HG03432 (cell line): ENCODE results near the gene TAOK2.
"Not testable (repeated sequence)": the region's sequence is repeated elsewhere in the genome, so short reads cannot be mapped to it uniquely, and the experiment has no call there.

ENCODE experiments used
- ATAC-seq: cut with Tn5 transposase; IDR thresholded peaks from one replicate; pipeline ENCODE4 v1.9.1; 2021; ENCODE audit warnings: mild to moderate bottlenecking, moderate library complexity; ENCODE audit not compliant: unreplicated experiment

TAOK2 gene

DNA sequence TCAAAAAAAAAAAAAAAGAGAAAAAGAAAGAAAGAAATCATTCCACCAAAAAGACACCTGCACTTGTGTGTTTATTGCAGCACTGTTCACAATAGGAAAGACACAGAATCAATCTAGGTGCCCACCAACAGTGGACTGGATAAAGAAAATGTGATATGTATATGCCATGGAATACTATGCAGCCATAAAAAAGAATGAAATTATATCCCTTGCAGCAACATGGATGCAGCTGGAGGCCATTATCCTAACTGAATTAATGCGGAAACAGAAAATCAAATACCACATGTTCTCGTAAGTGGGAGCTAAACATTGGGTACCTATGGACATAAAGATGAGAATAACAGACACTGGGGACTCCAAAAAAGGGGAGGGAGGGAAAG lies 43.6 kb downstream of the TAOK2 start:
- ATAC-seq = no peak

DNA sequence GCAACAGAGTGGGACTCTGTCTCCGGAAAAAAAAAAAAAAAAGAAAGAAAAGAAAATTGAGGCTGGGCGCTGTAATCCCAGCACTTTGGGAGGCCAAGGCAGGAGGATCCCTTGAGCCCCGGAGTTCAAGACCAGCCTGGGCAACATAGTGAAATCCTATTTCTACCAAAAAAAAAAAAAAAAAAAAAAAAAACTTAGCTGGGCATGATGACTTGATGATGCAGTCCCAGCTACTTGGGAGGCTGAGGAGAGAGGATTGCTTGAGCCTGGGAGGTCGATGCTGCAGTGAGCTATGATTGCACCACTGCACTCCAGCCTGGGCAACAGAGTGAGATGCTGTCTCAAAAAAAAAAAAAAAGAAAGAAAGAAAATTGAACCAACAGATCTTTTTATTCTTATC lies 44.3 kb downstream of the TAOK2 start:
- not testable (repeated sequence) for ATAC-seq

DNA sequence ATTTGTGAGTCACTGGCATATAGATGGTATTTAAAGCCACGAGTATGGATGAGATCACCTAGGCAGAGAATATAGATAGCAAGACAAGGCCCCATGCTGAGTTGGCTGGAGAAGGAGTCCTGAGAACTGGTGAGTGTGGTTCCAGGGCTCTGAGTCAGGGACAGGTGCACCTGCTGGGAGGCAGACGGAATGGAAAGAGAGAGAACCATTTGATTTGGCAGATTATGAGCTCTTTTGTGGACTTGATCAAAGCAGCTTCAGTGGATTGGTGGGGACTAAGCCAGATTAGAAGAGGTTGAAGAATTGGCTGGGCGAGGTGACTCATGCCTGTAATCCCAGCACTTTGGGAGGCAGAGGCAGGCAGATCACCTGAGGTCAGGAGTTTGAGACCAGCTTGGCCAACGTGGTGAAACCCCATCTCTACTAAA lies 45.1 kb downstream of the TAOK2 start:
- ATAC-seq = no peak

DNA sequence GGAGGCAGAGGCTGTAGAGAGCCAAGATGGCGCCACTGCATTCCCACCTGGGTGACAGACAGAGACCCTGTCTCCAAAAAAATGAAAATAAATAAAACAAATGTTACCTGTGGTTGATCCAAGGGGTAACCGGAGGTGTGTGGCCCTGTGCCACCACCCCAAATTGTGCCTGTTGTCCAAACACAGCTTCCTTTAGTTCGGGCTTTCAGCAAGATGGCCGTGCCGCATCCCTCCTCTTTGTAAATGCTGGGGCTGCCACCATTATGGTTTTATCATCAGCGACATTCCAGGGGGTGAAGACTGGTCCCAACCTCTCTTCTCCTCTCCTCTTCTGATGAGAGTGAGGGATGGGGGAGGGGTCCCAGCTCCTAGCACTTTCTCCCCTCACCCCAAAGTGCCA lies 49.2 kb downstream of the TAOK2 start, which contains the start of gene C16orf92:
Gene C16orf92 (plus strand): TSS at position 312 of the 400 bp plus-strand sequence. CDS start 143 bp downstream, outside the sequence.
- ATAC-seq = no peak

DNA sequence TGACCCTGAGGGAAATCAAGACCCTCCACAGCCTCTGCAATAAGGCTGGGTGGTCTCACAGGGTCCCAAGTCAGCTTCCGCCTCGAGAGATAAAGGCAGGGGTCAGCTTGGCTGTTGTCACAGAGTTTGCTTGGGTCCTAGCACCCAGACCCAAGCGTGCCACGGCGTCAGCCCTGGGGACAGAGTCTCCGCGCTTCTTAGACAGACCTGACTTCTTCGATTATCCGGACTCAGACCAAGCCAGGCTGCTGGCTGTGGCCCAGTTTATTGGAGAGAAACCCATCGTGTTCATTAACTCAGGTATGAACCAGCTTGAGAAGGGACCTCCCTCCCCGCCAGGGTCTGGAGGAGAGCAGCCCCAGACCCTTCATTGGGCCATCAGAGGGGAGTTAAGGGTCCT lies 49.9 kb downstream of the TAOK2 start:
- ATAC-seq = no peak

DNA sequence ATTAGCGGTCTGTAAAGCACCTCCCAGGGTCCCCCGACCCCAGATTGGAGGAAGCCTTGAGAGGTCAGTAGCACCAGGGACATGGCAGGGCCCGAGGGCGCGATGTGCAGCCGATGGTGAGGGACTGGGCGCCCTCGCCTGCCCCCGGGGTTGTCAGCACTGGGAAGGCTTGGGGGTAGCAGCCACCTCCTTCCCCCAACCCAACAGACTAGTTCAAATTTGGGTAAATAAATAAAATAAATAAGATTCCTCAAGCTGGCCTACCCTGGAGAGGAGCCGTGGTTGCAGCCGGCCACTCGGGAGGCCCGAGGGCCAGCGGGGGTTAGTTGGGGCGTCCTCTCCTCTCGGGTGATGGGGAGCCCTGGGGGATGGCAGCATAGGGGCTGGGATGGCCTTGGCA lies 50.8 kb downstream of the TAOK2 start:
- no peak for ATAC-seq

DNA sequence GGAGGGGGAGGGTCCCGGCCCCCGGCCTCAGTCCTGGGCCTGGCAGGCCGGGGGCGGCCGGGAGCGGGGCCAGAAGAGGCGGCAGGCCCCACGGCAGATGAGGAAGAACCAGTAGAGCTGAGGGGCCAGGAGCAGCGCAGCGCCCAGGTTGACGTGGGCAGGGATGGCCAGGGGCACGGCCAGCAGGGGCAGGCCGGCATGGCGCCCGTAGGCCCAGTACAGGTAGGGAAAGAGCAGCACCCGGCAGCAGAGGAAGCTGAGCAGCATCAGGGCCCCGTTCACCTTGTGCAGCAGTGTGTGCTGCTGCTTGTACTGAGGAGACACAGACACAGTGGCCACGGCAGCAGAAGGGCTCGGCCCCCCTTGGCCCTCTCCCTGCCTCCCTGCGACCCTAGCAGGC lies 51.5 kb downstream of the TAOK2 start:
- ATAC-seq = no peak

DNA sequence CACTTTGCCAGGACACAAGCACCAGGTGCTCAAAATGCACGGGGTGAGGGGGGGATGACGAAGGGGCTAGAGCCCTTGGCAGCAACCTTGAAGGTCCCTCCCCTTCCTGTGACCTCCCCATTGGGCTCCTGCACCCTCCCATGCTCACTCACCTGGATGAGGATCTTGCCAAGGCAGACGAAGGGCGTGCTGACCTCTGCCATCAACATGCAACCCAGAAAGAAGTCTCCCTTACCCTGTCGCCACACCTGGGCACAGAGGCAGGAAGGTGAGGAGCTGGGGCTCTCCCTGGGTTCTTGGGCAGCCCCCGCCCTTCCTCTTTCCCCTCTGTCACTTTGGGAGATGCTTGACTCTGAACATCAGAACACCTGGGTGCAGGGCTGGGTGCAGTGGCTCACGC lies 51.9 kb downstream of the TAOK2 start:
- ATAC-seq = no peak

DNA sequence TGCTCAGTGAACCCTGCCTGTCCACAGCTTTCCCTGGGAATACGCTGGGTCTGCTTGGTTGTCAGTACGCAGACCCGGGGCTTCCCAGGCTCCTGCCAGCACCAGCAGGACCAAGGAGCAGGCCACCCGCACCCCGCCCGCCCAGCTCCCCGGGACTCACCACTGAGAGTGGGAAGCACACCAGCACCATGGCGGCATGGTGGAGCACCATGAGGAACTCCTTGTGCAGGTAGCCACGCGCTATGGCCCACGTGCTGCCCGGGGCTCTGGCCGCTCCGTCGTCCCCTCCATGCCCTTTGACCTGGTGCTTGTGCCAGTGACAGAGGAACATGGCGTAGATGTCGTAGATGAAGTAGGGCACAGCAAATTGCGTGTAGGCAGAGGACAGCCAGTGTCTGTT lies 52.8 kb downstream of the TAOK2 start:
- no peak for ATAC-seq

DNA sequence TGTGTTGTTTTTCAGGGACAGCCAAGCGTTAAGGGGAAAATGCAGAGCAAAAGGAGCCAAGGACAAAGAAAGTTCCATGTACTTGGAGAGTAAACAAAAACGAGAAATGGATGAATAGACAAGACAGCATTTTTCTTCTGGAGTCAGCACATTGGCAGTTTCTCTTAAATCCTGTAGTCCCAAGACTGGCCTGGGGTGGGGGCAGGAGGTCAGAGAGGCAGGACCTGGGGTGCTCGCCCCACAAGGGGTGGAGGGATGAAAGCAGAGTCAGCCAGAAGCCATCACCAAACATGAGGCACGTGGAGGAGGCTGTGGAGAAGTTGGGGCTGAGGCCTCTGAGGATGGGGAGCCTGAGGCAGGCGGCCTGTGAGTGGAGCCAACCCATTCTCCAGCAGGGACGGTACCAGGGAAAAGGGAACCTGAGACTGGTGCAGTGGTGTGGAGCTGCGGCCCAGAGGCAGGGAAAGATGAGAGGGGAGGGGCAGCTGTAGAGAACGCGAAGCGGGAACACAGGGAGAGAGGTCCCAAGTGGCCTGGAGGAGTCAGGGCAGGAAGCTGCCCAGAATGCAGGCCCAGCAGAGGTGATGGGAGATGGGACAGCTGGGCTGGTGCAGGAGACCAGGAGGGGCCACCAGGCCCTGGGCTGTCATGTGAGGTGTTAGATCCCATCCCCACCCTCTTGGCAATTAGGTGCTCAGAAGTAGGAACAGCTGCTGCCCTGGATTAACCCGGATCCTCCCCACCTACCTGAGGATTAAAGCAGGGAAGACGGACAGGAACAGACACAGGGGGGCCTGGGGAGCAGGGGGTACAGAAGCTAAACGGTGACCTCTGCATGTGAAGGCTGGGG lies 54.1 kb downstream of the TAOK2 start:
- no peak for ATAC-seq

DNA sequence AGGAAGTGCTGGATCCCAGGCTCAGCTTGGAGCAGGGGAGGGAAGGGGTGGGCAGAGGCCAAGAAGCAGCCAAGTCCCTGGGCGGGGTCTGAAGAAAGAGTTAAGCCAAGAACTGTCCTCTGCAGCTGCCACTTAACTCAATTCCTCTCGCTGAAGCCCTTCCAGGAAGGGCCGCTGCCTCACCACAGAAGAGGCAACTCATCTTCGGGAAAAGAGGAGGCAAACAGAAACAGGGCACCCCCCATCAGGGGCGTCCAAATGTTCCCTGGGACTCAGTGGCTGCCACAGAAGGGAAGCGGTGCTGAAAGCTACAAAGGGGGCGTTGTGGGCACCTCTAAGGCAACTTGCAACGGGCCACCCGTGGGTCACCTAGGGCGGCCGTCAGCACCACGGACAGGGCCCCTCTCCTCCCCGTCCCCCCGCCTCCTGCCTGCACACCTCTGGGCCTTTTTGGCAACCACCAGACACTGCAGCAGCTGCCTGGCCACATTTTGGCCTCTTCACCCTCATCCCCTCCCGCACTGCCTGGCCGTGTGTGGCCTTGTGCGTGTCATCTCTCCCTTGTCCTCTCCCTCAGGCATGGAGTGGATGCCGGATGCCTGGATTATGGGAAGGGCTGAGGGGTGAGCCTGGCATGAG lies 54.9 kb downstream of the TAOK2 start:
- ATAC-seq = no peak

DNA sequence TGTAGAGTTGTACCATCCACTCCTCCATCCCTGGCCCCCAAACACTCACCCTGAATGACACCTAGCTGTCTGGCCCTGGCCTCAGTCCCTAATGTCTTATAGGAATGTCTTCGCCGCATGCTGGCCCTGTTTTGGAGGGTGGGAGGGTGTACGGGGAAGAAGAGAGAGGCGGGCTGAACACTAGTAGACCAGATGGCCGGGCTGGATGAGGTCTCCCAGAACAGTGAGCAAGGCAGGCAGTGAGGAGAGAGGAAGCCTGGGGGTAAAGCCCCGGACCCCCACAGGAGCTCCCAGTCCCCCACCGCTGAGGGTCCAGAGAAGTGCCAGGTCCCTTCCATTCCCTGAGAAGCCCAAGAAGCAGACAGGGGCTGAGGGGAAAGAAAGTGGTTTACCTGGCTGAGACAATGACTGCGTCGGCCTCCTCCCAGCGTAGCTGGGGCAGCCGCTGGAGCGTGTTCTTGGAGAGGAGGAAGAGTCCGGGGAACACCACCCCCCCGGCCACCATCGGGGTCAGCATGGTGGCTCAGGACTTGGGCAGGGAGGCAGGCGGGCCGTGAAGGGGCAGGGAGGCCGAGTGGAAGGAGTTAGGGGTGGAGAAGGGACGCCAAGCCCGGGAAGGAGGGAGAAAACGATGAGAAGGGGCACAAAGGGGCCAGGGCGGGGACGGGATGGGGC lies 56.5 kb downstream of the TAOK2 start:
- no peak for ATAC-seq

DNA sequence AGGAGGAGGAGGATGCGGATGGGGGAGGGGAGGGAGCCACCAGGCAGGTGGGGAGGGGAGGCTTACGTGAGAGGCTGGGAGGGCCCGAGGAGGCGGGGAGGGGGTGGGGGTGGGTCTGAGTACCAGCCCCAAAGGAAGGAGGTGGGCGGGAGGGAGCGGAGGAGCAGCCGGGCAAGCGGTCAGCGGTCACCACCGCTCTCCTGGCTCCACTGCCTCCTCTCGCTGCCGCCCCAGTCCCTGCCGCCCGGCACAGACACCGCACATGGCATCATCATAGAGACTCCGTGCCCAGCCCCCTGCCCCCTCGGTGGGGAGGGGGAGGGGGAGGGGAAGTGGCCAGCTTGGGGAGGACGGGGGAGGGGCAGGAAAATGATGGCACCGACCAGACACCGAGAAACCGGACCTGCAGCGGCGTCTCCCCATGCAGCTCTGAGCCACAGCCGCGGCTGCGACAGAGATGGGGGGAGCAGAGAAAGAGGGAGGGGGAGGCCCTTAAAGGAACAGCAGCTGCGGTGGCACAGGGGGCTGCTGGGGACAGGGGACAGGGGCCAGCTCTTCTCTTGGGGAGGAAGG lies 57.3 kb downstream of the TAOK2 start, which contains the start of gene TLCD3B:
Gene TLCD3B (minus strand): TSS at position 431 of the 573 bp plus-strand sequence. CDS start 744 bp downstream, outside the sequence.
- no peak for ATAC-seq

DNA sequence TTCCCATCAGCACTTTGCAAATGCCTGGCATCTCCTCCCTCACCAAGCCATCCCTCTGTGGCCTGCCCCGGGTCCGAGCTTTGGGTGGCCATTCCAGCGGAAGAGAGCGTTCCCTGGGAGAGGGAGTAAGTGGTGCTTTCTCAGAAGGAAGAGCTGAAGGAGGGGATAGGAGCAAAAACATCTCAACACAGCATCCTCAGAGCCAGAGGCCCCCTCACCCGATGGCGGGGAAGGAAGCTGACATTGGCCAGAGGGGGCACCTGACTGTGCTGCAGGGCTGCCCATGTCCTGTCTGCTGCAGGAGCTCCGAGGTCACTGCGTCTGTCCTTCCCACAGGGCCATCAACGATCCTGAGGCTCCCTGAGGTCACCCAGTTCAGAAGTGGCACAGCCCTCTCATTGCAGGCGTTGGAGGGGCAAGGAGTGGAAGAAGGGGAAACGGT lies 57.8 kb downstream of the TAOK2 start:
- ATAC-seq = no peak

DNA sequence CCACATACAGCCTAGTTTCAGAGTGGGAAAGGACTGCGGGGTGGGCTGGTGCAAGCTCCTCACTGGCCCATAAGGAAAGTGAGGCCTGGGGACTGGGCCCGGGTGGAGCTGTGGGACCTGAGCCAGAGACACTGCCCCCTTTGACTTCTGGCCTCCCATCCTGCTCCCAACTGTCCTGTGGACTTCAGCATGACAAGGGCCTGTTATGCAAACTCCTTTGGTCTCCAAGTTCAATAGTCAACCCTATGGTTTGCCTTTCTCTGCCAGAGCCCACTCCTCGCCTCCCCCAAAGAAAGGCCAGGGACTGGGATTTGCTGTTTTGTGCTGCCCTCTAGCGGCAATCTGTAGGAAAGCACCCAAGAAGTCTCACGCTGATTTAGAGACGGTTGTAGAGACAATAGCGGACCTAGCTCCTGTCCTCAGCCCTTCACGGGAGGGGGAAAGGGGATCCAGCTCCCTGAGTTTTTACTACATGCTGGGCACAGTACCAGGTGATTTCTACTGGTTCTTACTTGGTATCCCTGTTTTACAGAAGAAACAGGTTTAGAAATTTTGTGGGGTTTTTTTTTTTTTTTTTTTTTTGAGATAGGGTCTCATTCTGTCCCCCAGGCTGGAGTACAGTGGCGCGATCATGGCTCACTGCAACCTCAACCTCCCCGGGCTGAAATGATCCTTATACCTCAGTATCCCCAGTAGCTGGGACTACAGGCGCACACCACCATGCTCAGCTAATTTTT lies 58.6 kb downstream of the TAOK2 start:
- ATAC-seq = no peak

DNA sequence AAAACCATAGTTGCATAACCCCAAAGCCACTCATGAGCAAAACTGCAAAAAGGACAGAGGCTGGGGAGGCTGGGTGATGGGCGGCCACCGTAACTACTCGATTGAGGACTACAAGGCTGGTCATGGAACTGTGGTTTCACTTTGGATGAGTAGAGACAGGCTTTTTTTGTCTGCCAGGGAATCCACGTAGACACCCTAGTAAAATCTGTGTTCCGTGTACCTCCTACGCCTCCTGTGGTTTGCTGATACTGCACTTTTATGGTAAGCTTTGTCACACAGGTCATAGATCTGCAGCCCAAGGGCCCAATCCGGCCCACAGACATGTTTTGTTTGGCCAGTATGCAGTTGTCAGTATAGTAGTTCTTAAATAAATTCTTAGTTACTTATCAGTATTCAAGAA lies 59.6 kb downstream of the TAOK2 start:
- ATAC-seq = no peak

DNA sequence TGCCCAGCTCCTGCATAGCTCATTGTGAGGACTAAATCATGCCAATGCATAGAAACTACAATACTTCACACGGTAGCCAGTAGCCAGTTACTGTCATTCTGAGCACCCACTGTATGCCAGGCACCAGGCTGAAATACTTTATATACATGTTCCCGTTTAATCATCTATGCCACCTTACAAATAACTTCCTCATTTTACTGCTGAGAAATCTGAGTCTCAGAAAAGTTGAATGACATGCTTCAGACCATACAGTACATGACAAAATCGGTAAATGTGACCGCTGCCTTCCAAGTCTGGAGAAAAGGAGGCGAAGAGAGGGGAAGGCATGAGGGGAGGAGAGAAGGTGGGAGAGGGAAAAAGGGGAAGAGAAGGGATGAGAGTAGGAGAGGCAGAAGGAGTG lies 66.6 kb downstream of the TAOK2 start:
- no peak for ATAC-seq

DNA sequence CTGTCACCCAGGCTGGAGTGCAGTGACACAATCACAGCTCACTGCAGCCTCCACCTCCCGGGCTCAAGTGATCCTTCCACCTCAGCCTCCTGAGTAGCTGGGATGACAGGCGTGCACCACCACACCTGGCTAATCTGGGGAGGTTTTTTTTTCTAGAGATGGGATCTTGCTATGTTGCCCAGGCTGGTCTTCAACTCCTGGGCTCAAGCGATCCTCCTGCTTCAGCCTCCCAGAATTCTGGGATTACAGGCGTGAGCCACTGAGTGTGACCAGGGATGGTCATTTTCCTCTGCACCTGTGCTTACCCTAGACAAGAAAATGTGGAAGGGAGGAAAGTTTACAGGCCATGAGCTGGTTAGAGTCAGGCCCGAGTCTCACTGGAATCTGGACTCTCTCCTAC lies 67.0 kb downstream of the TAOK2 start:
- not testable (repeated sequence) for ATAC-seq

DNA sequence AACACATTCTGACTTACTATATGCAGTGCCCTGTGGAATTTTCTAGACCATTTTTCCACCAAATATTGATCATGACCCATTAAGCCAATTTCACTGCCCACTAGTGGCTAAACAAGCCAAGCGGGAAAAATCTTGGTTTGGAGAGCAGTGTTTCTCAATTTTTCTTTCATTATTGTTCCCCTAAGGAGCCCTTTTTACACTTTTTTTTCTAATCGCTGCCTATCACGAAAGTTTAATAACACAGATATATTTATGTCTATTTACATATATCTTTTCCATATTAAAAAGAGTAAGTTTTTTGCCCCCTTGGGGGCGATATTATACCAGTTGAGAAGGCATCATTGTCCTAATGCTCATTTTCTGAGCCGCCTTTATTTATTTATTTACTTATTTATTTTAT lies 68.2 kb downstream of the TAOK2 start:
- ATAC-seq = no peak
